ENCODE data around the gene RPS24.
"Not testable (repeated sequence)": the region's sequence is repeated elsewhere in the genome, so short reads cannot be mapped to it uniquely, and the experiment has no call there.

The RPS24 gene

GRCh38 chr10:78049851-78050250, 16.2 kb downstream of the RPS24 start:
- Histone ChIP-seq H3K4me1 (ENCODE audit: control insufficient read depth, insufficient read depth, low read length) (peaks cover 2% of the 10 kb centered on the region), H3K9me3 (ENCODE audit: control insufficient read depth, insufficient read depth, low read length) (no peaks in the 10 kb centered on the region), H3K27me3 (ENCODE audit: control insufficient read depth, insufficient read depth, low read length) (no peaks in the 10 kb centered on the region), H3K36me3 (ENCODE audit: control insufficient read depth, insufficient read depth, low read length) (no peaks in the 10 kb centered on the region), H3K4me3 (ENCODE audit: low read length) (no peak overlapping the region), H3K27ac (ENCODE audit: low read length) (no peak overlapping the region)
- no peak for DNase-seq (ENCODE audit: low read depth, low spot score)
- no CpG with 5 or more reads among the region's 1 CpG for WGBS (ENCODE audit: insufficient coverage, insufficient read length)

- Histone ChIP-seq H3K9me3 (ENCODE audit: control insufficient read depth, insufficient read depth, low read length) (no peaks in the 10 kb centered on the region), H3K27ac (ENCODE audit: low read length) (no peak overlapping the region), H3K4me1 (ENCODE audit: control insufficient read depth, insufficient read depth, low read length) (no peaks in the 10 kb centered on the region; the same call in 1 of the 2 replicates), H3K27me3 (ENCODE audit: control insufficient read depth, insufficient read depth, low read length) (no peaks in the 10 kb centered on the region), H3K36me3 (ENCODE audit: control insufficient read depth, insufficient read depth, low read length) (no peaks in the 10 kb centered on the region), H3K4me3 (ENCODE audit: low read length) (no peak overlapping the region)
- no peak for DNase-seq (ENCODE audit: low read depth, low spot score)
- WGBS (ENCODE audit: insufficient coverage, insufficient read length): no CpG with 5 or more reads among the region's 7 CpGs
Measured at GRCh38 chr10:78053211-78053868, 19.7 kb downstream of the RPS24 start.

GRCh38 chr10:78058562-78058961, 24.9 kb downstream of the RPS24 start:
- Histone ChIP-seq H3K27ac (ENCODE audit: low read length) (no peak overlapping the region), H3K36me3 (ENCODE audit: control insufficient read depth, insufficient read depth, low read length) (no peaks in the 10 kb centered on the region), H3K27me3 (ENCODE audit: control insufficient read depth, insufficient read depth, low read length) (no peaks in the 10 kb centered on the region), H3K4me3 (ENCODE audit: low read length) (no peak overlapping the region), H3K4me1 (ENCODE audit: control insufficient read depth, insufficient read depth, low read length) (no peaks in the 10 kb centered on the region), H3K9me3 (ENCODE audit: control insufficient read depth, insufficient read depth, low read length) (no peaks in the 10 kb centered on the region)
- DNase-seq (ENCODE audit: low read depth, low spot score): no peak
- WGBS (ENCODE audit: insufficient coverage, insufficient read length): no CpG with 5 or more reads among the region's 5 CpGs

GRCh38 chr10:78059906-78060702, 26.4 kb downstream of the RPS24 start:
- H3K27me3 ChIP-seq (ENCODE audit: control insufficient read depth, insufficient read depth, low read length): no peaks in the 10 kb centered on the region
- H3K27ac ChIP-seq (ENCODE audit: low read length): no peak overlapping the region
- H3K9me3 ChIP-seq (ENCODE audit: control insufficient read depth, insufficient read depth, low read length): no peaks in the 10 kb centered on the region
- no peak overlapping the region for H3K4me3 ChIP-seq (ENCODE audit: low read length)
- no peaks in the 10 kb centered on the region for H3K4me1 ChIP-seq (ENCODE audit: control insufficient read depth, insufficient read depth, low read length)
- H3K36me3 ChIP-seq (ENCODE audit: control insufficient read depth, insufficient read depth, low read length): no peaks in the 10 kb centered on the region
- no CpG with 5 or more reads among the region's 12 CpGs for WGBS (ENCODE audit: insufficient coverage, insufficient read length)
- DNase-seq (ENCODE audit: low read depth, low spot score): no peak

- Histone ChIP-seq H3K4me1 (ENCODE audit: control insufficient read depth, insufficient read depth, low read length) (no peaks in the 10 kb centered on the region; the same call in 1 of the 2 replicates), H3K4me3 (ENCODE audit: low read length) (no peak overlapping the region), H3K36me3 (ENCODE audit: control insufficient read depth, insufficient read depth, low read length) (no peaks in the 10 kb centered on the region), H3K27ac (ENCODE audit: low read length) (no peak overlapping the region), H3K9me3 (ENCODE audit: control insufficient read depth, insufficient read depth, low read length) (no peaks in the 10 kb centered on the region), H3K27me3 (ENCODE audit: control insufficient read depth, insufficient read depth, low read length) (no peaks in the 10 kb centered on the region)
- WGBS (ENCODE audit: insufficient coverage, insufficient read length): no CpG with 5 or more reads among the region's 5 CpGs
- no peak for DNase-seq (ENCODE audit: low read depth, low spot score)
Measured at GRCh38 chr10:78062296-78062695, 28.6 kb downstream of the RPS24 start.

GRCh38 chr10:78063236-78063635, 29.6 kb downstream of the RPS24 start:
- no peaks in the 10 kb centered on the region; the same call in 1 of the 2 replicates for H3K4me1 ChIP-seq (ENCODE audit: control insufficient read depth, insufficient read depth, low read length)
- H3K27me3 ChIP-seq (ENCODE audit: control insufficient read depth, insufficient read depth, low read length): no peaks in the 10 kb centered on the region
- no peak overlapping the region for H3K4me3 ChIP-seq (ENCODE audit: low read length)
- H3K9me3 ChIP-seq (ENCODE audit: control insufficient read depth, insufficient read depth, low read length): no peaks in the 10 kb centered on the region
- DNase-seq (ENCODE audit: low read depth, low spot score): no peak
- WGBS (ENCODE audit: insufficient coverage, insufficient read length): no CpG with 5 or more reads among the region's 2 CpGs
- no peak overlapping the region for H3K27ac ChIP-seq (ENCODE audit: low read length)
- no peaks in the 10 kb centered on the region for H3K36me3 ChIP-seq (ENCODE audit: control insufficient read depth, insufficient read depth, low read length)

- not testable (repeated sequence) for H3K27ac ChIP-seq (ENCODE audit: low read length); H3K4me1 ChIP-seq (ENCODE audit: control insufficient read depth, insufficient read depth, low read length)
Measured at GRCh38 chr10:78064919-78065318, 31.3 kb downstream of the RPS24 start.

GRCh38 chr10:78065611-78066010, 31.9 kb downstream of the RPS24 start:
- Histone ChIP-seq H3K27ac (ENCODE audit: low read length) (no peak overlapping the region), H3K27me3 (ENCODE audit: control insufficient read depth, insufficient read depth, low read length) (no peaks in the 10 kb centered on the region), H3K36me3 (ENCODE audit: control insufficient read depth, insufficient read depth, low read length) (no peaks in the 10 kb centered on the region), H3K4me3 (ENCODE audit: low read length) (no peak overlapping the region), H3K4me1 (ENCODE audit: control insufficient read depth, insufficient read depth, low read length) (no peaks in the 10 kb centered on the region; the same call in 1 of the 2 replicates), H3K9me3 (ENCODE audit: control insufficient read depth, insufficient read depth, low read length) (no peaks in the 10 kb centered on the region)
- DNase-seq (ENCODE audit: low read depth, low spot score): no peak
- no CpG with 5 or more reads among the region's 2 CpGs for WGBS (ENCODE audit: insufficient coverage, insufficient read length)

More at GRCh38 chr10:78064919-78065318, 31.3 kb downstream of the RPS24 start:
- no CpG with 5 or more reads among the region's 2 CpGs for WGBS (ENCODE audit: insufficient coverage, insufficient read length)
- H3K9me3 ChIP-seq (ENCODE audit: control insufficient read depth, insufficient read depth, low read length); DNase-seq (ENCODE audit: low read depth, low spot score); H3K36me3 ChIP-seq (ENCODE audit: control insufficient read depth, insufficient read depth, low read length); H3K4me3 ChIP-seq (ENCODE audit: low read length); H3K27me3 ChIP-seq (ENCODE audit: control insufficient read depth, insufficient read depth, low read length): not testable (repeated sequence)

- no peak overlapping the region for H3K4me3 ChIP-seq (ENCODE audit: low read length)
- H3K36me3 ChIP-seq (ENCODE audit: control insufficient read depth, insufficient read depth, low read length): no peaks in the 10 kb centered on the region
- no peak overlapping the region for H3K27ac ChIP-seq (ENCODE audit: low read length)
- no peaks in the 10 kb centered on the region for H3K9me3 ChIP-seq (ENCODE audit: control insufficient read depth, insufficient read depth, low read length)
- no CpG with 5 or more reads among the region's 5 CpGs for WGBS (ENCODE audit: insufficient coverage, insufficient read length)
- DNase-seq (ENCODE audit: low read depth, low spot score): no peak
- no peaks in the 10 kb centered on the region for H3K27me3 ChIP-seq (ENCODE audit: control insufficient read depth, insufficient read depth, low read length)
- no peaks in the 10 kb centered on the region; the same call in 1 of the 2 replicates for H3K4me1 ChIP-seq (ENCODE audit: control insufficient read depth, insufficient read depth, low read length)
Measured at GRCh38 chr10:78066012-78066411, 32.3 kb downstream of the RPS24 start.

GRCh38 chr10:78066728-78067430, 33.2 kb downstream of the RPS24 start:
- no CpG with 5 or more reads among the region's 11 CpGs for WGBS (ENCODE audit: insufficient coverage, insufficient read length)
- H3K36me3 ChIP-seq (ENCODE audit: control insufficient read depth, insufficient read depth, low read length): no peaks in the 10 kb centered on the region

More at GRCh38 chr10:78066728-78067430, 33.2 kb downstream of the RPS24 start:
- no peaks in the 10 kb centered on the region for H3K9me3 ChIP-seq (ENCODE audit: control insufficient read depth, insufficient read depth, low read length)
- H3K27me3 ChIP-seq (ENCODE audit: control insufficient read depth, insufficient read depth, low read length): no peaks in the 10 kb centered on the region
- no peaks in the 10 kb centered on the region; the same call in 1 of the 2 replicates for H3K4me1 ChIP-seq (ENCODE audit: control insufficient read depth, insufficient read depth, low read length)
- H3K27ac ChIP-seq (ENCODE audit: low read length): no peak overlapping the region
- no peak for DNase-seq (ENCODE audit: low read depth, low spot score)
- no peak overlapping the region for H3K4me3 ChIP-seq (ENCODE audit: low read length)

Data from iPS DF 6.9 (cell line).